Measurements from ENCODE around the gene MTUS2.

The MTUS2 gene

GRCh38 chr13:29427937-29428309 is 607.8 kb downstream of the MTUS2 start:
- TF ChIP-seq ZFX (IDR thresholded peaks at IDR 0.05; ENCODE audit: borderline replicate concordance) (no peak), CTCF (IDR thresholded peaks at IDR 0.05) (no peak)
- no peak overlapping the region for H3K27ac ChIP-seq

- TF ChIP-seq ZFX (IDR thresholded peaks at IDR 0.05; ENCODE audit: borderline replicate concordance) = no peak
- TF ChIP-seq CTCF (IDR thresholded peaks at IDR 0.05) = no peak
- H3K27ac ChIP-seq = no peak overlapping the region
Observed at GRCh38 chr13:29428310-29429181, 608.4 kb downstream of the MTUS2 start.

GRCh38 chr13:29429286-29429900 is 609.3 kb downstream of the MTUS2 start:
- no peak overlapping the region for H3K27ac ChIP-seq
- no peak for TF ChIP-seq ZFX (IDR thresholded peaks at IDR 0.05; ENCODE audit: borderline replicate concordance)
- TF ChIP-seq CTCF (IDR thresholded peaks at IDR 0.05) = no peak

GRCh38 chr13:29434217-29434945 is 614.2 kb downstream of the MTUS2 start:
- H3K27ac ChIP-seq = no peak overlapping the region
- TF ChIP-seq ZFX (IDR thresholded peaks at IDR 0.05; ENCODE audit: borderline replicate concordance) (no peak), CTCF (IDR thresholded peaks at IDR 0.05) (no peak)

GRCh38 chr13:29435125-29435911 is 615.2 kb downstream of the MTUS2 start:
- no peak overlapping the region for H3K27ac ChIP-seq
- no peak for TF ChIP-seq CTCF (IDR thresholded peaks at IDR 0.05)
- TF ChIP-seq ZFX (IDR thresholded peaks at IDR 0.05; ENCODE audit: borderline replicate concordance) = no peak

GRCh38 chr13:29436291-29436690 is 616.2 kb downstream of the MTUS2 start:
- TF ChIP-seq ZFX (IDR thresholded peaks at IDR 0.05; ENCODE audit: borderline replicate concordance) = no peak
- no peak for TF ChIP-seq CTCF (IDR thresholded peaks at IDR 0.05)

More at GRCh38 chr13:29436291-29436690, 616.2 kb downstream of the MTUS2 start:
- H3K27ac ChIP-seq = no peak overlapping the region

All from 22Rv1 (cell line).